Neural cell (in vitro differentiated cells): Measurements from ENCODE around the gene SKI. TPM values are rescaled to one million over a fixed set of nuclear protein-coding genes. Genes with fewer than 3 reads are reported as not detected.

Experiments
- H2AFZ ChIP-seq: fragments of 200-600, 300-800 bp; sonication (generic), shearing (Covaris generic); 2 replicates; pipeline ENCODE4 v1.6.0; 2014; ENCODE audit warnings: low read depth, mild to moderate bottlenecking, antibody characterized with exemption, low read length, moderate library complexity
- H3F3A ChIP-seq: fragments of 200-600 bp; shearing (Covaris generic); 2 replicates; pipeline ENCODE4 v1.6.1; 2016; ENCODE audit warnings: mild to moderate bottlenecking, moderate library complexity, mixed read lengths, antibody characterized with exemption, low read length; ENCODE audit not compliant: insufficient read depth, poor library complexity, severe bottlenecking
- H3K27ac ChIP-seq: fragments of 200-600, 300-800 bp; sonication (generic), shearing (Covaris generic); 2 replicates; pipeline ENCODE4 v1.5.1; 2014; ENCODE audit warnings: mild to moderate bottlenecking, low read length, moderate library complexity
- H3K27me3 ChIP-seq: fragments of 300-800, 200-600 bp; sonication (generic), shearing (Covaris generic); 2 replicates; pipeline ENCODE4 v1.6.0; 2014; ENCODE audit warnings: mild to moderate bottlenecking, low read depth, low read length, moderate library complexity; ENCODE audit not compliant: insufficient read depth
- H3K36me3 ChIP-seq: fragments of 300-800, 200-600 bp; sonication (generic), shearing (Covaris generic); 2 replicates; pipeline ENCODE4 v1.5.1; 2014; ENCODE audit warnings: mild to moderate bottlenecking, antibody characterized with exemption, low read length, moderate library complexity; ENCODE audit not compliant: insufficient read depth
- H3K4me2 ChIP-seq: fragments of 300-800, 200-600 bp; sonication (generic), shearing (Covaris generic); 2 replicates; pipeline ENCODE4 v1.6.0; 2014; ENCODE audit warnings: mild to moderate bottlenecking, low read length
- H3K4me3 ChIP-seq: fragments of 300-800, 200-600 bp; sonication (generic), shearing (Covaris generic); 2 replicates; pipeline ENCODE4 v1.5.1; 2014; ENCODE audit warnings: mild to moderate bottlenecking, low read length, moderate library complexity
- H3K79me2 ChIP-seq: fragments of 200-600 bp; shearing (Covaris generic); replicated peaks from 2 replicates; pipeline ENCODE4 v1.6.0; 2014; ENCODE audit warnings: mild to moderate bottlenecking, low read length, moderate library complexity; ENCODE audit not compliant: insufficient read depth
- H3K9ac ChIP-seq: fragments of 300-800, 200-600 bp; sonication (generic), shearing (Covaris generic); 2 replicates; pipeline ENCODE4 v1.6.1; 2016; ENCODE audit warnings: mild to moderate bottlenecking, low read length, mixed read lengths
- H3K9me2 ChIP-seq: fragments of 200-600 bp; shearing (Covaris generic); 2 replicates; pipeline ENCODE4 v1.6.1; 2016; ENCODE audit warnings: mild to moderate bottlenecking, low read length, mixed read lengths; ENCODE audit not compliant: insufficient read depth
- H3K9me3 ChIP-seq: fragments of 200-600, 300-800 bp; sonication (generic), shearing (Covaris generic); 2 replicates; pipeline ENCODE4 v1.6.1; 2016; ENCODE audit warnings: mild to moderate bottlenecking, mixed run types, low read length, moderate library complexity, mixed read lengths
- H4K20me1 ChIP-seq: fragments of 200-600 bp; shearing (Covaris generic); 2 replicates; pipeline ENCODE4 v1.6.1; 2016; ENCODE audit warnings: mild to moderate bottlenecking, mixed run types; ENCODE audit not compliant: insufficient read depth
- EP300 ChIP-seq: fragments of 450-650 bp; conservative IDR thresholded peaks from 2 replicates; pipeline ENCODE4 v1.6.1; 2014; ENCODE audit warnings: antibody characterized with exemption, mild to moderate bottlenecking, moderate library complexity; ENCODE audit not compliant: poor library complexity, severe bottlenecking
- EZH2 ChIP-seq: fragments of 200-600, 300-800 bp; shearing (Covaris generic), sonication (generic); IDR thresholded peaks from 2 replicates; pipeline ENCODE4 v1.6.1; 2014; ENCODE audit warnings: antibody characterized with exemption, low read length, borderline replicate concordance, mild to moderate bottlenecking; ENCODE audit not compliant: insufficient read depth, poor library complexity, severe bottlenecking
- MXI1 ChIP-seq: fragments of 450-650 bp; conservative IDR thresholded peaks from 2 replicates; pipeline ENCODE4 v1.6.1; 2014; ENCODE audit warnings: antibody characterized with exemption, mild to moderate bottlenecking; ENCODE audit not compliant: poor library complexity, severe bottlenecking
- POLR2AphosphoS5 ChIP-seq: IDR thresholded peaks from 2 replicates; pipeline ENCODE4 v1.6.1; 2012
- RAD21 ChIP-seq: fragments of 450-650 bp; conservative IDR thresholded peaks from 2 replicates; pipeline ENCODE4 v1.6.1; 2014; ENCODE audit warnings: antibody characterized with exemption, mild to moderate bottlenecking, moderate library complexity
- REST ChIP-seq: IDR thresholded peaks from 2 replicates; pipeline ENCODE4 v1.6.1; 2012; ENCODE audit warnings: borderline replicate concordance
- SMC3 ChIP-seq: fragments of 450-650 bp; conservative IDR thresholded peaks from 2 replicates; pipeline ENCODE4 v1.6.1; 2014; ENCODE audit warnings: antibody characterized with exemption, mild to moderate bottlenecking, moderate library complexity; ENCODE audit not compliant: poor library complexity
- TAF1 ChIP-seq: IDR thresholded peaks from 2 replicates; pipeline ENCODE4 v1.6.1; 2012; ENCODE audit warnings: low read depth
- polyA plus RNA-seq: library from polyadenylated mRNA; depleted of rRNA; stranded (reverse); fragments of >200 nt; gene quantifications from 2 replicates; pipeline ENCODE4 v1.2.3, GENCODE V29; 2014
- TF ChIP-seq, protein P1 (sequence below): fragments of 450-650 bp; IDR thresholded peaks from 2 replicates; pipeline ENCODE4 v1.5.1; 2014; ENCODE audit warnings: antibody characterized with exemption, mild to moderate bottlenecking, moderate library complexity; ENCODE audit not compliant: poor library complexity, severe bottlenecking

Gene SKI
- polyA plus RNA-seq, 1 donor from 2014 or later = 4.1 TPM

- no peaks in the 10 kb centered on the region for H3K9me2 ChIP-seq
- no peak for TF ChIP-seq SMC3
- TF ChIP-seq EP300 = no peak
- no peak for TF ChIP-seq POLR2AphosphoS5
- TF ChIP-seq REST = no peak
- TF ChIP-seq MXI1 = no peak
- no peak for TF ChIP-seq RAD21
- no peak for TF ChIP-seq EZH2
- TF ChIP-seq, protein P1, sequence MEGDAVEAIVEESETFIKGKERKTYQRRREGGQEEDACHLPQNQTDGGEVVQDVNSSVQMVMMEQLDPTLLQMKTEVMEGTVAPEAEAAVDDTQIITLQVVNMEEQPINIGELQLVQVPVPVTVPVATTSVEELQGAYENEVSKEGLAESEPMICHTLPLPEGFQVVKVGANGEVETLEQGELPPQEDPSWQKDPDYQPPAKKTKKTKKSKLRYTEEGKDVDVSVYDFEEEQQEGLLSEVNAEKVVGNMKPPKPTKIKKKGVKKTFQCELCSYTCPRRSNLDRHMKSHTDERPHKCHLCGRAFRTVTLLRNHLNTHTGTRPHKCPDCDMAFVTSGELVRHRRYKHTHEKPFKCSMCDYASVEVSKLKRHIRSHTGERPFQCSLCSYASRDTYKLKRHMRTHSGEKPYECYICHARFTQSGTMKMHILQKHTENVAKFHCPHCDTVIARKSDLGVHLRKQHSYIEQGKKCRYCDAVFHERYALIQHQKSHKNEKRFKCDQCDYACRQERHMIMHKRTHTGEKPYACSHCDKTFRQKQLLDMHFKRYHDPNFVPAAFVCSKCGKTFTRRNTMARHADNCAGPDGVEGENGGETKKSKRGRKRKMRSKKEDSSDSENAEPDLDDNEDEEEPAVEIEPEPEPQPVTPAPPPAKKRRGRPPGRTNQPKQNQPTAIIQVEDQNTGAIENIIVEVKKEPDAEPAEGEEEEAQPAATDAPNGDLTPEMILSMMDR = no peak
- no peak for TF ChIP-seq TAF1
- no peak overlapping the region for H3K27ac ChIP-seq
- no peaks in the 10 kb centered on the region for H3K36me3 ChIP-seq
- no peaks in the 10 kb centered on the region for H3K79me2 ChIP-seq
- H3F3A ChIP-seq = no peaks in the 10 kb centered on the region
- H3K4me3 ChIP-seq = no peak overlapping the region
- no peaks in the 10 kb centered on the region for H3K9me3 ChIP-seq
- H4K20me1 ChIP-seq = no peaks in the 10 kb centered on the region
- no peaks in the 10 kb centered on the region for H3K27me3 ChIP-seq
- no peak overlapping the region for H2AFZ ChIP-seq
- no peak overlapping the region for H3K4me2 ChIP-seq
- H3K9ac ChIP-seq = no peak overlapping the region
These were observed 112.2 kb downstream of the SKI start for GRCh38 chr1:2340086-2340917.

DNA sequence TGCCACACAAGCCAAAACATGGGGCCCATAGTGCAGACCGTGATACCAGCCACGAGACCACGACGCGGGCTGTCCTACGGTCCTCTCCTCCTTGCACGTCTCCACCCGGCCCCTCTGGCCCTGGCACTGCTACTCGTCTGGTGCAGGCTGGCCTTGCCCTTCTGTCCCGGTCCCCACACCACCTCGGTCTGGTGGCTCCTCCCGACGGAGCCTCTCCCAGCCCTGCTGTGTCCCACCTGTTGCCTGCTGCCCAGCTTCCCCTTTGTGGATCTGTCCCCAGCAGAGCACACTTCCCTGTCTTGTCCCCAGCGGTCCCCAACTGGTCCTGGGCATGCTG is 112.8 kb downstream of the SKI start:
- H3K4me3 ChIP-seq = no peak overlapping the region
- H4K20me1 ChIP-seq = no peaks in the 10 kb centered on the region
- no peak overlapping the region for H3K4me2 ChIP-seq
- no peak overlapping the region for H3K27ac ChIP-seq
- no peak overlapping the region for H2AFZ ChIP-seq
- no peaks in the 10 kb centered on the region for H3K79me2 ChIP-seq
- H3K9me2 ChIP-seq = no peaks in the 10 kb centered on the region
- TF ChIP-seq EP300 = no peak
- TF ChIP-seq RAD21 = no peak
- TF ChIP-seq, protein P1 = no peak
- TF ChIP-seq REST = no peak
- TF ChIP-seq EZH2 = no peak
- no peak for TF ChIP-seq TAF1
- TF ChIP-seq MXI1 = no peak
- TF ChIP-seq POLR2AphosphoS5 = no peak
- no peak for TF ChIP-seq SMC3
- no peaks in the 10 kb centered on the region for H3F3A ChIP-seq
- no peaks in the 10 kb centered on the region for H3K36me3 ChIP-seq
- no peaks in the 10 kb centered on the region for H3K9me3 ChIP-seq
- H3K9ac ChIP-seq = no peak overlapping the region
- no peaks in the 10 kb centered on the region for H3K27me3 ChIP-seq
